H1 (cell line): ENCODE measurements around the gene GADD45A. TPM values are rescaled to one million over a fixed set of nuclear protein-coding genes. Genes with fewer than 3 reads are reported as not detected.

ENCODE experiments used
- BCL11A ChIP-seq, 2 experiments: IDR thresholded peaks; one replicate each; pipeline ENCODE4 v1.6.1; 2011; ENCODE audit warnings: low read depth in 2 of 2, low read length in 2 of 2, mild to moderate bottlenecking in 2 of 2
- polyA plus RNA-seq, 7 experiments: library from polyadenylated mRNA; depleted of rRNA in 3 of 7; stranded (reverse) in 5 of 7; unstranded in 2 of 7; fragments of >200 nt in 5 of 7; fragments of 200-250 nt in 2 of 7; gene quantifications; 1 replicate in 5 of 7; 2 replicates in 1 of 7; 4 replicates in 1 of 7; pipeline versions ENCODE4 v1.2.1 to v1.2.3, GENCODE V29; 2011 to 2013; ENCODE audit warnings: missing spikeins in 2 of 7, mixed read lengths in 2 of 7
- total RNA-seq: library from RNA; stranded (reverse); fragmentation: NEBNext Ultra II Directional; extraction: Animal tissue kit (Norgen Biotek cat#: 25700); gene quantifications from 2 replicates; pipeline ENCODE4 v1.2.1, GENCODE V29; 2021

GADD45A gene
- total and polyA plus RNA-seq, 2 of the 8 experiments (the other 6 are each of a cell fraction or from before 2014, with no cell fraction given) = 7.6 to 15.6 TPM

GRCh38 chr1:67636146-67636545 lies 48.9 kb upstream of the GADD45A start (continued):
- TF ChIP-seq BCL11A (IDR thresholded peaks at IDR 0.05; ENCODE audit: low read depth in 2 of 2, low read length in 2 of 2) = no peak
